Aorta (tissue), 5 donors: ENCODE results near the gene TACC3. TPM values are rescaled to one million over a fixed set of nuclear protein-coding genes. Genes with fewer than 3 reads are reported as not detected.
"Not testable (repeated sequence)": the region's sequence is repeated elsewhere in the genome, so short reads cannot be mapped to it uniquely, and the experiment has no call there.

Source experiments
- ATAC-seq: fragments of 200-7000 bp; cut with Tn5 transposase; one replicate; pipeline ENCODE4 v1.9.1; 2022; ENCODE audit warnings: moderate library complexity; ENCODE audit not compliant: low FRiP score
- DNase-seq, 2 donors: peaks; one replicate each; pipeline ENCODE4 v3.0.0-alpha.2; 2020
- H3K27ac ChIP-seq, 2 donors: one replicate each; pipeline ENCODE4 v1.5.1; 2013; ENCODE audit warnings: low read length in 2 of 2, mild to moderate bottlenecking in 2 of 2, moderate library complexity in 2 of 2, control low read depth in 1 of 2, inconsistent platforms in 1 of 2, low read depth in 1 of 2
- H3K27me3 ChIP-seq, 2 donors: one replicate each; pipeline ENCODE4 v1.6.1; 2013; ENCODE audit warnings: control low read depth in 1 of 2, low read length in 1 of 2, mild to moderate bottlenecking in 1 of 2, moderate library complexity in 1 of 2; ENCODE audit not compliant: insufficient read depth in 2 of 2, control insufficient read depth in 1 of 2
- H3K36me3 ChIP-seq, 2 donors: one replicate each; pipeline ENCODE4 v1.6.1; 2013; ENCODE audit warnings: control low read depth in 1 of 2, low read length in 1 of 2, mild to moderate bottlenecking in 1 of 2; ENCODE audit not compliant: insufficient read depth in 2 of 2, control insufficient read depth in 1 of 2
- H3K4me1 ChIP-seq, 2 donors: one replicate each; pipeline ENCODE4 v1.6.1; 2013; ENCODE audit warnings: low read length in 2 of 2, control low read depth in 1 of 2, mild to moderate bottlenecking in 1 of 2, moderate library complexity in 1 of 2; ENCODE audit not compliant: insufficient read depth in 2 of 2, control insufficient read depth in 1 of 2
- H3K4me3 ChIP-seq, 2 donors: one replicate each; pipeline ENCODE4 v1.5.1; 2013; ENCODE audit warnings: low read length in 2 of 2, control low read depth in 1 of 2, mild to moderate bottlenecking in 1 of 2
- H3K9me3 ChIP-seq: one replicate; pipeline ENCODE4 v1.6.1; 2013; ENCODE audit warnings: mild to moderate bottlenecking, low read length; ENCODE audit not compliant: control insufficient read depth
- WGBS, 2 donors: extraction: QIAGEN DNeasy Blood & Tissue Kit; methylation state at CpG; one replicate each; pipeline ENCODE4 v1.1.7; 2013; 5-methylcytosine and 5-hydroxymethylcytosine counted together
- intact Hi-C, 2 donors: fragments of 100-400 bp; cut with DNase I; formaldehyde crosslinking; loops; one replicate each; pipeline versions ENCODE4 v1.14.2 to v1.15.0; 2022
- polyA plus RNA-seq, 2 donors: library from polyadenylated mRNA; stranded (reverse); fragments of 200-250 nt; gene quantifications; one replicate each; pipeline ENCODE4 v1.2.3, GENCODE V29; 2013
- total RNA-seq, 2 donors: library from RNA; stranded (reverse); fragmentation: NEBNext Ultra II Directional; extraction: Animal tissue kit (Norgen Biotek cat#: 25700); gene quantifications; one replicate each; pipeline ENCODE4 v1.2.1, GENCODE V29; 2021
- donor health status: healthy with polysubstance abuse.
- donor health status: Bipolar disorder and iron deficiency.
- donor health status: DM: no; HTN: no; CAD: no.
- donor health status: DM: no; HTN: no; CAD: no.
- donor health status: DM: yes; HTN: yes; CAD: no.

Gene TACC3
- total and polyA plus RNA-seq, 4 donors: 5.2 to 16.1 (median 8.4) TPM

GRCh38 chr4:1693131-1693896 lies 28.0 kb upstream of the TACC3 start:
- Histone ChIP-seq H3K27ac (no peak overlapping the region), H3K36me3 (peaks cover 0 to 4% of the 10 kb centered on the region in 2 donors), H3K9me3 (no peaks in the 10 kb centered on the region), H3K27me3 (no peaks in the 10 kb centered on the region), H3K4me3 (no peak overlapping the region), H3K4me1 (no peaks in the 10 kb centered on the region)
- ATAC-seq (no peak), DNase-seq (peak; percentile 77 to 89)
- intact Hi-C loops: loop anchor here (1.0 to 2.0 kb wide), 2 partner anchors 35 to 36 kb away; no protein-coding TSS in a partner anchor
- WGBS, 2 donors: 48 to 53% methylated on average over 7 of the region's 7 CpGs

- DNase-seq: peak in 1 of 2 donors; percentile 51
- WGBS, 2 donors: 77 to 82% methylated on average over 5 of the region's 5 CpGs
- intact Hi-C loops: no loop called here
These were observed 25.4 kb upstream of the TACC3 start for GRCh38 chr4:1695913-1696312.

GRCh38 chr4:1701671-1702070 lies 19.6 kb upstream of the TACC3 start:
- H3K9me3 ChIP-seq, DNase-seq, H3K4me3 ChIP-seq, H3K27me3 ChIP-seq, intact Hi-C loops, ATAC-seq, H3K4me1 ChIP-seq, H3K27ac ChIP-seq, H3K36me3 ChIP-seq: not testable (repeated sequence)
- 88 to 90% methylated on average over 8 of the region's 8 CpGs for WGBS, 2 donors

More at GRCh38 chr4:1695913-1696312, 25.4 kb upstream of the TACC3 start:
- Histone ChIP-seq H3K4me1 (no peaks in the 10 kb centered on the region), H3K27ac (no peak overlapping the region), H3K9me3 (no peaks in the 10 kb centered on the region), H3K36me3 (peaks cover 4 to 5% of the 10 kb centered on the region in 2 donors), H3K27me3 (no peaks in the 10 kb centered on the region), H3K4me3 (no peak overlapping the region)
- no peak for ATAC-seq

GRCh38 chr4:1703867-1704266 lies 17.5 kb upstream of the TACC3 start:
- intact Hi-C loops: no loop called here
- Histone ChIP-seq H3K4me3 (no peak overlapping the region), H3K9me3 (no peaks in the 10 kb centered on the region), H3K4me1 (no peaks in the 10 kb centered on the region), H3K27me3 (no peaks in the 10 kb centered on the region), H3K27ac (no peak overlapping the region), H3K36me3 (peaks cover 3 to 5% of the 10 kb centered on the region in 2 donors)
- DNase-seq: peak in 1 of 2 donors; percentile 12
- no peak for ATAC-seq
- WGBS, 2 donors: 85 to 100% methylated on average over 1 of the region's 1 CpG

GRCh38 chr4:1705732-1706131 lies 15.6 kb upstream of the TACC3 start:
- Histone ChIP-seq H3K4me1 (no peaks in the 10 kb centered on the region), H3K27ac (no peak overlapping the region), H3K9me3 (no peaks in the 10 kb centered on the region), H3K27me3 (no peaks in the 10 kb centered on the region), H3K4me3 (no peak overlapping the region), H3K36me3 (peaks cover 0 to 3% of the 10 kb centered on the region in 2 donors)
- WGBS, 2 donors: 95 to 96% methylated on average over 6 of the region's 6 CpGs
- DNase-seq (peak in 1 of 2 donors; percentile 55), ATAC-seq (no peak)
- intact Hi-C loops: no loop called here

- WGBS, 2 donors: 89 to 94% methylated on average over 6 of the region's 6 CpGs
- Histone ChIP-seq H3K27ac (no peak overlapping the region), H3K4me1 (no peaks in the 10 kb centered on the region), H3K36me3 (peaks cover 0 to 3% of the 10 kb centered on the region in 2 donors), H3K9me3 (no peaks in the 10 kb centered on the region), H3K4me3 (no peak overlapping the region), H3K27me3 (no peaks in the 10 kb centered on the region)
- intact Hi-C loops: no loop called here
- DNase-seq (peak in 1 of 2 donors; percentile 30), ATAC-seq (no peak)
These were observed 15.0 kb upstream of the TACC3 start for GRCh38 chr4:1706358-1706757.

GRCh38 chr4:1708581-1708980 lies 12.7 kb upstream of the TACC3 start:
- DNase-seq (no peak), ATAC-seq (no peak)
- intact Hi-C loops: no loop called here
- no peaks in the 10 kb centered on the region for H3K4me1 ChIP-seq
- no peaks in the 10 kb centered on the region for H3K9me3 ChIP-seq
- no peaks in the 10 kb centered on the region for H3K27me3 ChIP-seq
- no peak overlapping the region for H3K27ac ChIP-seq
- peaks cover 0 to 2% of the 10 kb centered on the region in 2 donors for H3K36me3 ChIP-seq
- WGBS, 2 donors: 30 to 32% methylated on average over 1 of the region's 1 CpG
- no peak overlapping the region for H3K4me3 ChIP-seq

GRCh38 chr4:1711055-1711570 lies 10.2 kb upstream of the TACC3 start:
- no peaks in the 10 kb centered on the region for H3K4me1 ChIP-seq
- no peaks in the 10 kb centered on the region for H3K9me3 ChIP-seq
- H3K27me3 ChIP-seq: no peaks in the 10 kb centered on the region
- H3K27ac ChIP-seq: peak overlapping the region; percentile 21 to 77
- intact Hi-C loops: loop anchor here in 1 of 2 donors (10.0 kb wide), 1 partner anchor 666 kb away; no protein-coding TSS in a partner anchor
- WGBS, 2 donors: 8 to 11% methylated on average over 22 of the region's 22 CpGs
- H3K36me3 ChIP-seq: no peaks in the 10 kb centered on the region
- peak overlapping the region; percentile 72 to 92 for H3K4me3 ChIP-seq
- DNase-seq (peak in 1 of 2 donors; percentile 74), ATAC-seq (no peak)
